Activated naive CD4-positive, alpha-beta T cell treated with anti-CD3 and anti-CD28 coated beads, Interleukin-2, amount 50 U/mL, for 16 hours (primary cell): ENCODE data around the gene SUMO1.

ENCODE experiments used
- DNase-seq: peaks from one replicate; pipeline ENCODE4 v3.0.0-alpha.2; 2020

Gene SUMO1

GRCh38 chr2:202196727-202197126 lies 41.7 kb downstream of the SUMO1 start:
- no peak for DNase-seq

- no peak for DNase-seq
These were observed 44.0 kb downstream of the SUMO1 start for GRCh38 chr2:202194418-202194817.

- no peak for DNase-seq
These were observed 44.5 kb downstream of the SUMO1 start for GRCh38 chr2:202193881-202194353.

GRCh38 chr2:202193305-202193704 lies 45.1 kb downstream of the SUMO1 start:
- no peak for DNase-seq

- no peak for DNase-seq
These were observed 50.8 kb downstream of the SUMO1 start for GRCh38 chr2:202187570-202187969.

- DNase-seq, result no peak
These were observed 51.7 kb downstream of the SUMO1 start for GRCh38 chr2:202186641-202187202.

GRCh38 chr2:202185156-202185555 lies 53.2 kb downstream of the SUMO1 start:
- DNase-seq, result no peak

GRCh38 chr2:202184557-202184956 lies 53.8 kb downstream of the SUMO1 start:
- no peak for DNase-seq

- peak; percentile 41 for DNase-seq
These were observed 59.9 kb downstream of the SUMO1 start for GRCh38 chr2:202178346-202178958.

- DNase-seq, result peak; percentile 26
These were observed 65.8 kb downstream of the SUMO1 start for GRCh38 chr2:202172439-202173211.

- DNase-seq, result peak; percentile 19
These were observed 67.1 kb downstream of the SUMO1 start for GRCh38 chr2:202171241-202171825.

- DNase-seq, result no peak
These were observed 68.5 kb downstream of the SUMO1 start for GRCh38 chr2:202169832-202170424.

GRCh38 chr2:202169131-202169530 lies 69.3 kb downstream of the SUMO1 start:
- DNase-seq, result no peak

GRCh38 chr2:202165945-202166344 lies 72.5 kb downstream of the SUMO1 start:
- no peak for DNase-seq

- DNase-seq, result no peak
These were observed 73.2 kb downstream of the SUMO1 start for GRCh38 chr2:202165208-202165607.

GRCh38 chr2:202164411-202164810 lies 74.0 kb downstream of the SUMO1 start:
- no peak for DNase-seq

- DNase-seq, result no peak
These were observed 77.1 kb downstream of the SUMO1 start for GRCh38 chr2:202161151-202161835.

- no peak for DNase-seq
These were observed 79.6 kb downstream of the SUMO1 start for GRCh38 chr2:202158796-202159195.

GRCh38 chr2:202157211-202157990 lies 81.0 kb downstream of the SUMO1 start:
- DNase-seq, result no peak
